HG03196 (cell line): ENCODE measurements around the gene HAAO.

Experiments used
- ATAC-seq: cut with Tn5 transposase; IDR thresholded peaks from one replicate; pipeline ENCODE4 v1.9.1; 2021; ENCODE audit not compliant: unreplicated experiment

The HAAO gene

DNA sequence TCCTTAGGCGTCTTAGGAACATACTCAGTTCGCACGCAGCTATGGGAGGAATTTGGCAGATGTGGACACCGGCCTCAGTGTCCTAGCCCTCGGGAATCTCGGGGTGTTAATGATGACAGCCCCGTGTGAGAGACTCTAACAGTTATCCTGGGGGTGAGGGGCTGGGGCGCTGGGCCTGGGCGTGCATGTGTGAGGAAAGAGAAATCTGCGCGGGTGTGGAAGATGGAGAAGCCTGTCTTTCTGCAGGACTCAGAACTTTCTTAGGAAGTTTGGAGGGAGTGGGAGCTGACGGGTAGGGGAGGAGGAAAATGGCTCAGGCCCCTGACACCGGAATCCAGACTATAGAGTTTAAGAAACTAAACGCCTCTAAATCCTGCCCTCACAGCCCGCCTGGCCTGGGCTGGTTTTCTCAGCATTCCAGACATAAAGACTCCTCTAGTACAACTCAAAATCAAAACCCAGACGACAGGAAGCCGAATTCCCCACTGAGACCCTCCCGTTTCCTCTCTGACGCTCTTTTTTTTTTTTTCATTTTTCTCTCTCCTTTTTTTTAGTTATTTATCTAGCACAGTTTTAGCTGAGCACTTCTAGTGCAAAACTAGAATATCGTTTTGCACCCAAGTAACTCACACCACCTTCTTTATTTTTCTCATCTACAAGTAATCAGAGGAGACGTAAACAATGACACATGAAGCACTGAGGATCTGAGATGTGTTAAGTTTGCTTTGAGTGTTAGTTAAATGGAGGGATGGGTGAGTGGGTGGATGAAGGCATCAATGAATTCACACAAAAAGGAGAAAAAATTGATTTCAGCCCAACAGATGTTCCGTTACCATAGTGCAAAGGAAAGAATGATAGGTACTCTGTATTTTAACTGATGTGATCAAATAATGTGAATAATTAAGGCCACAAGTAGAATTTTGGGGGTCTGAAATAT, 1.2 kb upstream of the HAAO start:
- ATAC-seq = no peak

DNA sequence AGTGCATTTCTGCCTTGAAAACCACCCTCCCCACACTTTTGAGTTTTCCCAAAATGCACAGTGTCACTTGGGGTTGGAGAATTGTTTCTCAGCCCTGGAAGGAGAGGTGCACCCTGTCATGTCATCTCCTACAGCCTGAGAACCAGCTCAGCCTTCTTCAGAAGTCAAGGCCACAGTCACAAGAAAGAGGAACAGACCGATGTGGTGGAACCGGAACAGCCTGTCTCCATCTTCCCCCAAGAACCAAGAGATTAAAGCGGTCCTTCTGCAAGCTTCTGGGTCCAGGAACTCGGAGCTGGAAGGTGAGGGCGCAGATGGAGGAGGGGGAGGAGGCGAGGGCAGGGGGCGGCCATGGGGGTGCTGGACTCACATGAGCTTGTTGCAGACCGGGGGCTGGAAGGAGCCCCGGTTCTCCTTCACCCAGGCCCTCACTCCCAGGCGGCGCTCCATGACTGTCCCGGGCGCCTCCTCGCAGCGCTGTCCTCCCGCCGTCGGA, 248 bp downstream of the HAAO start:
- ATAC-seq = no peak

GRCh38 chr2:42791606-42792005, 777 bp downstream of the HAAO start:
- ATAC-seq = no peak

- ATAC-seq = no peak
Measured at GRCh38 chr2:42789751-42790150, 2.6 kb downstream of the HAAO start.

DNA sequence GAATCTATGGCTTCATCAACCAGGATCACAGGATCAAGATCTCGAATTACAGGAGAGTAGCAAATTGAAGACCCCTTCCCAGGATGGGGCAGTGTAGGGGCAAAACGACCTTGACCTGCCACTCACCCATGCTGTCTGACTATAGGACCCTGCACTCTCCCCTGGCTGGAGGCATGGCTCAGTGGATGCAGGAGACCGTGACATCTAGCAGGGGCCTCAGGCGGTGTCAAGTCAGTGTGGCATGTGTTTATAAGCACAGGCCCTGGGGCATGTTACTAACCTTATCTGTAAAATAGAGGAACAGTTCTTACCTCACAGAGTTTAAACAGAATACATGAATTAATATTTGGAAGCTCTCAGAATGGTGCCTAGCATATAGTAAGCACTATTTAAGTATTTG, 3.5 kb downstream of the HAAO start:
- ATAC-seq = no peak

DNA sequence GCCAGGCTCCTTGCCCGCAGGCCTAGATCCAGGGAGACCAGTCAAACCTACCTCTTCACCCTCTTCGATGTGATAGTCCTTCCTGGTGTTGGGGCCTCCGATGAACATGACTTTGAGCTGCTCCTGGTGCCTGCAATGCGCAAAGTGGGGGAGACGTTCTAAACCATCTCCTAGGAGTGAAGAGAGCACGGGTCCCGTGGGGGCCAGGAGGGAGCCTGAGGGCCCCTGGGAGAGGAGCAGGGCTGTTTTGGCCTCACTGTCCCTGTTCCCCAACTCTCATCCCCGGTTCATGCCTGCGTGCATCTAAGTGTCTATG, 3.9 kb downstream of the HAAO start:
- ATAC-seq = no peak

- ATAC-seq = no peak
Measured at GRCh38 chr2:42787788-42788477, 4.5 kb downstream of the HAAO start.

- ATAC-seq = no peak
Measured at GRCh38 chr2:42787424-42787787, 5.0 kb downstream of the HAAO start.

GRCh38 chr2:42786561-42787345, 5.6 kb downstream of the HAAO start:
- no peak for ATAC-seq

- ATAC-seq = no peak
Measured at GRCh38 chr2:42784204-42784880, 8.0 kb downstream of the HAAO start.

GRCh38 chr2:42783511-42783910, 8.9 kb downstream of the HAAO start:
- no peak for ATAC-seq

GRCh38 chr2:42781181-42781580, 11.2 kb downstream of the HAAO start:
- ATAC-seq = no peak

- ATAC-seq = no peak
Measured at GRCh38 chr2:42777883-42778805, 14.2 kb downstream of the HAAO start.

DNA sequence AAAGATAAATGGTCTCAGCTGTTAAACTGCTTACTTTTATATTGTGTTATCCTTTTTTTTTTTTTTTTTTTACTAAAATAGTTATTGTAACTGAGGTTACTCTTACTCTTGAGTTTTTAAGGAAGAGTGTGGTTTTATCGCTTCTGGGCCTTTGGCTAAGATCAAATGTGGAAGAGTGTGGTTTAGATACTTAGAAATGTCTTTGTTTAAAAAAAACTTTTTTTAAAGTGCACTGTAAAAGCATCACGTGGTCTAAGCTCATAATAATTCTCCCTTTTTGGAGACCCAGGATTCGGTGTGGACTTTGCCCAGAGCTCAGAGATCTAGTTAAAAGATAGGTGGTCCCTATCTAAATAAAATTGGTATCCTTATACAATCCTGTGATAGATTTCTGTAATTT, 16.6 kb downstream of the HAAO start:
- no peak for ATAC-seq

GRCh38 chr2:42775186-42775585, 17.2 kb downstream of the HAAO start:
- ATAC-seq = no peak

GRCh38 chr2:42771546-42772153, 20.7 kb downstream of the HAAO start:
- ATAC-seq = no peak

GRCh38 chr2:42770288-42771131, 21.9 kb downstream of the HAAO start:
- no peak for ATAC-seq

GRCh38 chr2:42769583-42770287, 22.6 kb downstream of the HAAO start:
- ATAC-seq = no peak
